MM.1S (cell line): Measurements from ENCODE around the gene A3GALT2.

Experiments used
- EZH2 ChIP-seq: fragments of 300-600 bp; sonication (generic); optimal IDR thresholded peaks from 2 replicates; pipeline ENCODE3; 2017; ENCODE audit warnings: low read depth, mild to moderate bottlenecking, antibody characterized with exemption, low read length, mixed read lengths
- EZH2phosphoT487 ChIP-seq: fragments of 300-600 bp; sonication (generic); IDR thresholded peaks from 2 replicates; pipeline ENCODE4 v1.6.1; 2018; ENCODE audit warnings: antibody characterized with exemption, low read length
- TF ChIP-seq, protein P1 (sequence below): fragments of 300-600 bp; sonication (generic); IDR thresholded peaks from 2 replicates; pipeline ENCODE4 v1.5.1; 2016; ENCODE audit warnings: antibody characterized with exemption, low read length, mixed read lengths

DNA sequence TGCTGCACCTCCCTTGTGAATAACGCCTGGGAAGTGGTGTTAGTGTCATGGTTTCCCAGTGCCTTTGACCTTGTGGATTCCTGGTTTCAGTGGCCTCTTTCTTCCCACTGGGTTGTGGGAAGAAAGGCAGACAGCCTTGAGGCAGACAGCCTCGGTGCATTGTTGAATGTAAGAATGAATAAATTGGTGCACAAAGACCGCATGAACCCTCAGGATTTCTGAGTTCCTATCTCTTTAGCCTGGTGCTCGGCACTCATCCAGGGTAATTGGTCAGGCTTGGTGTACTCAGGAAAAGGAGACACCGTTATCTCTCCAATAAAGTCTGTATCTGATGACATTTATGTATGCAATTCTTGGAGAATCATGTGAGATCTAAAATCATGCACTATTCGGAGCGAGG, 59.6 kb downstream of the A3GALT2 start:
- TF ChIP-seq, protein P1, sequence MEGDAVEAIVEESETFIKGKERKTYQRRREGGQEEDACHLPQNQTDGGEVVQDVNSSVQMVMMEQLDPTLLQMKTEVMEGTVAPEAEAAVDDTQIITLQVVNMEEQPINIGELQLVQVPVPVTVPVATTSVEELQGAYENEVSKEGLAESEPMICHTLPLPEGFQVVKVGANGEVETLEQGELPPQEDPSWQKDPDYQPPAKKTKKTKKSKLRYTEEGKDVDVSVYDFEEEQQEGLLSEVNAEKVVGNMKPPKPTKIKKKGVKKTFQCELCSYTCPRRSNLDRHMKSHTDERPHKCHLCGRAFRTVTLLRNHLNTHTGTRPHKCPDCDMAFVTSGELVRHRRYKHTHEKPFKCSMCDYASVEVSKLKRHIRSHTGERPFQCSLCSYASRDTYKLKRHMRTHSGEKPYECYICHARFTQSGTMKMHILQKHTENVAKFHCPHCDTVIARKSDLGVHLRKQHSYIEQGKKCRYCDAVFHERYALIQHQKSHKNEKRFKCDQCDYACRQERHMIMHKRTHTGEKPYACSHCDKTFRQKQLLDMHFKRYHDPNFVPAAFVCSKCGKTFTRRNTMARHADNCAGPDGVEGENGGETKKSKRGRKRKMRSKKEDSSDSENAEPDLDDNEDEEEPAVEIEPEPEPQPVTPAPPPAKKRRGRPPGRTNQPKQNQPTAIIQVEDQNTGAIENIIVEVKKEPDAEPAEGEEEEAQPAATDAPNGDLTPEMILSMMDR = no peak
- no peak for TF ChIP-seq EZH2phosphoT487
- no peak for TF ChIP-seq EZH2
